ENCODE results near the gene ELF1.

DNA sequence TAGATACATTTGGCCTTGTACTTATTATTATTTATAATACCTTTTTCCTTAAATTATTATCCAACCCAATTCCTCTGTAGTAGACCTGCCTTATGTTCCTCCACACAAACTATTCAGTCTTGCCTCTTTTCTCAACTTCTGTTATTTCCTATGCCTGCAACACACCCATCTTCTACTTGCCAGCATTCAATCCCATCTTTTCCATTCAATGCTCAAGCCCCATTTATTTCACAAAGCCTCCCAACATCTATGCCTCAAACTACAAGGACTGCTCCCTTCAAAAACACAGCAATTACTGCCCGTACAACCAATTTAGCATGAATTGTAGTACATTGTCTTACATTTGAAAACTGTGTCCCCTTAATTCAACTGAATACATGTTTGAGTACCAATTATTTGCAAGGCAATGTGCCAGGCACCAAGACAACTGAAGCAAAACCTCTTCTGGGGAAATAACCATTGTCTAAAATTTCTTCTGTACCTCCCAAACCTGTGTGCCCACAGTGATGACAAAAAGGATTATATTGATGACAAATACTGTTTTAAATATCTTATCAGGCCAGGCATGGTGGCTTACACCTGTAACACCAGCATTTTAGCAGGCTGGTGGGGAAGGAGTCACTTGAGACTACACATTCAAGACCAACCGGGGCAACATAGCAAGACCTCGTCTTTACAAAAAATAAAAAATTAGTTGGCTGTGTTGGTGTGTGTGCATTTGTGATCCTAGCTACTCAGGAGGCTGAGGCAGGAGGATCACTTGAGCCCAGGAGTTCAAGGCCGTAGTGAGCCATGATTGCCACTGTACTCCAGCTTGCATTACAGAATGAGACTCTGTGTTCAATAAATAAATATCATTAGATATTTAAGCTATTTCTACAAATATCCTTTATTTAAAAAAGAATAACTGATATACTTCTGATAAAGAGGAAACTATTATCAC lies 35.1 kb downstream of the ELF1 start:
- TF ChIP-seq, protein P1, sequence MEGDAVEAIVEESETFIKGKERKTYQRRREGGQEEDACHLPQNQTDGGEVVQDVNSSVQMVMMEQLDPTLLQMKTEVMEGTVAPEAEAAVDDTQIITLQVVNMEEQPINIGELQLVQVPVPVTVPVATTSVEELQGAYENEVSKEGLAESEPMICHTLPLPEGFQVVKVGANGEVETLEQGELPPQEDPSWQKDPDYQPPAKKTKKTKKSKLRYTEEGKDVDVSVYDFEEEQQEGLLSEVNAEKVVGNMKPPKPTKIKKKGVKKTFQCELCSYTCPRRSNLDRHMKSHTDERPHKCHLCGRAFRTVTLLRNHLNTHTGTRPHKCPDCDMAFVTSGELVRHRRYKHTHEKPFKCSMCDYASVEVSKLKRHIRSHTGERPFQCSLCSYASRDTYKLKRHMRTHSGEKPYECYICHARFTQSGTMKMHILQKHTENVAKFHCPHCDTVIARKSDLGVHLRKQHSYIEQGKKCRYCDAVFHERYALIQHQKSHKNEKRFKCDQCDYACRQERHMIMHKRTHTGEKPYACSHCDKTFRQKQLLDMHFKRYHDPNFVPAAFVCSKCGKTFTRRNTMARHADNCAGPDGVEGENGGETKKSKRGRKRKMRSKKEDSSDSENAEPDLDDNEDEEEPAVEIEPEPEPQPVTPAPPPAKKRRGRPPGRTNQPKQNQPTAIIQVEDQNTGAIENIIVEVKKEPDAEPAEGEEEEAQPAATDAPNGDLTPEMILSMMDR (IDR thresholded peaks at IDR 0.05), result no peak
- TF ChIP-seq, protein P2, sequence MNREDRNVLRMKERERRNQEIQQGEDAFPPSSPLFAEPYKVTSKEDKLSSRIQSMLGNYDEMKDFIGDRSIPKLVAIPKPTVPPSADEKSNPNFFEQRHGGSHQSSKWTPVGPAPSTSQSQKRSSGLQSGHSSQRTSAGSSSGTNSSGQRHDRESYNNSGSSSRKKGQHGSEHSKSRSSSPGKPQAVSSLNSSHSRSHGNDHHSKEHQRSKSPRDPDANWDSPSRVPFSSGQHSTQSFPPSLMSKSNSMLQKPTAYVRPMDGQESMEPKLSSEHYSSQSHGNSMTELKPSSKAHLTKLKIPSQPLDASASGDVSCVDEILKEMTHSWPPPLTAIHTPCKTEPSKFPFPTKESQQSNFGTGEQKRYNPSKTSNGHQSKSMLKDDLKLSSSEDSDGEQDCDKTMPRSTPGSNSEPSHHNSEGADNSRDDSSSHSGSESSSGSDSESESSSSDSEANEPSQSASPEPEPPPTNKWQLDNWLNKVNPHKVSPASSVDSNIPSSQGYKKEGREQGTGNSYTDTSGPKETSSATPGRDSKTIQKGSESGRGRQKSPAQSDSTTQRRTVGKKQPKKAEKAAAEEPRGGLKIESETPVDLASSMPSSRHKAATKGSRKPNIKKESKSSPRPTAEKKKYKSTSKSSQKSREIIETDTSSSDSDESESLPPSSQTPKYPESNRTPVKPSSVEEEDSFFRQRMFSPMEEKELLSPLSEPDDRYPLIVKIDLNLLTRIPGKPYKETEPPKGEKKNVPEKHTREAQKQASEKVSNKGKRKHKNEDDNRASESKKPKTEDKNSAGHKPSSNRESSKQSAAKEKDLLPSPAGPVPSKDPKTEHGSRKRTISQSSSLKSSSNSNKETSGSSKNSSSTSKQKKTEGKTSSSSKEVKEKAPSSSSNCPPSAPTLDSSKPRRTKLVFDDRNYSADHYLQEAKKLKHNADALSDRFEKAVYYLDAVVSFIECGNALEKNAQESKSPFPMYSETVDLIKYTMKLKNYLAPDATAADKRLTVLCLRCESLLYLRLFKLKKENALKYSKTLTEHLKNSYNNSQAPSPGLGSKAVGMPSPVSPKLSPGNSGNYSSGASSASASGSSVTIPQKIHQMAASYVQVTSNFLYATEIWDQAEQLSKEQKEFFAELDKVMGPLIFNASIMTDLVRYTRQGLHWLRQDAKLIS (CRISPR knock-in tag; IDR thresholded peaks at IDR 0.05; ENCODE audit: borderline replicate concordance), result no peak
- no peak for TF ChIP-seq ZNF671 (CRISPR knock-in tag; IDR thresholded peaks at IDR 0.05)
- TF ChIP-seq NFE2L1 (CRISPR knock-in tag; IDR thresholded peaks at IDR 0.05), result no peak
- TF ChIP-seq TEAD4 (CRISPR knock-in tag; IDR thresholded peaks at IDR 0.05), result no peak

Measured in WTC11 (cell line).